ENCODE measurements around the gene SPOP. TPM values are rescaled to one million over a fixed set of nuclear protein-coding genes. Genes with fewer than 3 reads are reported as not detected.

The SPOP gene
- 39.6 and 46.6 TPM in 2 replicates for total RNA-seq

DNA sequence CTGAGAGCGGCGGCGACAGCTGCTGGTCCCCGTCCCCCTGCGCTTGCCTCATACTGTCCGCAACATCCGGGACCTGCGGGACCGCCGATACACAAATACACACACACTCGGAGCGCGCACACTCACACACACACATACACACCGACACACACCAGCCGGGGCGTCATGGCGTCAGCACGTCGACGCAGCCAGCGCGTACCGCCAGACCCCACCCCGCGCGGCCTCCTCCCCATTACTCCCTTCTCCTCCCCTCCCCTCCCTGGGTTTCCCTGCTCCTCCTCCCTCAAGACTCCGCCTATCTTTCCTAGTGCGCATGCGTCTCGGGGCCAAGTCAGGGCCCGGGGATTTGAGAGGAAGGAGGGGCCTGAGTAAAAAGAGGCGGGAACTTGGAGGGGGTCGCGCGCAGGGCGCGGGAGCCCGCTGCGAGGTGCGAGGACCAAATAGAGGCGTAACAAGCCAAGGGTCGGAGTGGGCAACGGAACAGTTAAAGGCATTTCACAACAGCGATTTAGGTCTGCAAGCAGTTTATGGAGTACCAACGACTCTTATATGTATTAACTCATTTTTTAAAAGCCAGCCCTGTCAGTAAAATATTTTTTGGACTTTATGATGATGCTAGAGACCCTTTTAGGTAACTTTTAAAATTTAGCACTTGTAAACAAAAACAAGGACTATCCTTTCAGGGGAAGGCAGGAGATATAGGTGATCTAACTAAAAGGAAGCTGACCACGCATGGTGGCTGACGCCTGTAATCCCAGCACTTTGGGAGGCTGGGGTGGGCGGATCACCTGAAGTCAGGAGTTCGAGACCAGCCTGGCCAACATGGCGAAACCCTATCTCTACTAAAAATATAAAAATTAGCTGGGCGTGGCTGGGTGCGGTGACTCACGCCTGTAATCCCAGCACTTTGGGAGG lies at the start of gene SPOP:
SPOP (minus strand) TSS at position 165 of the 915 bp plus-strand sequence. CDS start 55,287 bp downstream, outside the sequence.

DNA sequence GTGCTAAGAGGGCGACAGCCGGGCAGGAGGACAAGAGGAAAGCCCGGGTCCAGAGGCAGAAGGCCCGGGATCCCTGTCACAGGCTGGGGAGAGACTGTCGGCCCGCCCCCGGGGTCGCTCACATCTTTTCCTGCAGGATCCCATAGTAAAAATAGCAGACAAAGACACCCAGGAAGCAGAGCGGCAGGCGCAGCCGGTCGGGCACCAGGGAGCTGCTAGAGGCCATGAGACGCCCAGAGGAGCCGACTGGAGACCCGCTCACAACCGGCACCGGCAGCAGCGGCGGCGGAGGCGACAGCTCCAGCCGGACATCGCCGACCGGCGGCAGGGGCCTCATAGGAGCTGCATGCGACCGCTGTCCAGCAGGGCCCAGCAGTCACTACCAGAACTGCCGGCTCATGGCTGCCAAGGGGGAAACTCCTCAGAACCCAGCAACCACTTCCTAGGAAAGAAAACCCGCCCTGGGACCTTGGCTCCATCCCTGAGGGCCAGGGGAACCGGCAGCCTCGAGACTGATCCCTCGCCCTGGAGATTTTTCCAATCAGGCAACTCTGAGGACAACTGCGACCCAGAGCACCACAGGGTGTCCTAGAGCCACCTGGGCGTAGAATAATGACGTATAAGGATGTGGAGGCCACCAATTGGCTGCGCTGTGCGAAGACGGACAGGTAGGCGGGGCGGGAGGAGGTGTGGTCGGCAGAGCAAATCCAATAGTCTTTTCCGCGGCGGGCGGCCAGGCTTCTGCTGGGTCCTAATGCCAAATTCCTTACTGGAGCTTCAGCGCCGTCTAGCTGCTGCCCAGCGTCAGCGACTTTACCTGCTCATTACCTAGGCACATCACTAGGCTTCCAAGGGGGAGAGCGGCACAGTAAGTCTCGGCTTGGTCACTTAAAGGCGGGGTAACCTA lies 30.0 kb upstream of the SPOP start, which contains the start of gene SLC35B1:
SLC35B1 (minus strand) TSS at position 357 of the 907 bp plus-strand sequence; CDS start at position 226, 131 bp downstream.

DNA sequence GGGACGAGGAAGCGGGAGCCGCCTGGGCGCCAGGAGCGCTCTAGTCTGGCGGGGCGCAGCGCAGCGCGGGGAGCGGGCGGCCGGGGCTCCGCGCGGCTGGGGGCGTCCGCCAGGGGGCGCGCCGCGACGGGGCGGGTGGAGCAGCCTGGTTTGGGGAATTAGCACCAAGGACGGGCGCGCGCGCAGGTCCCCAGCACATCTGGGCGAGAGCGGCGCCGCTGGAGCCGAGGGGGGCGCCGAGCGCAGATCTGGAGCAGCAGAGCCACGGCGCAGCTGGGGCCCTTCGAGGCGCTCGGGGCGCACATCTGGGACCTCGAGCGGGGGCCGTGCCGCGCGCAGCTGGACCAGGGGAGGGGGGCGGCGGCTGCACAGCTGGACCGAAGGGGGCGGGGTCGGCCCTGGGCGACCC lies 102.2 kb downstream of the SPOP start, which contains the start of gene NXPH3:
NXPH3 (plus strand) TSS at position 193 of the 409 bp plus-strand sequence. CDS start 349 bp downstream, outside the sequence.

Other genes starting within 250 kb of the SPOP start
- gene NGFR, start 182.8 kb downstream of the SPOP start, total RNA-seq, result not detected in 2 replicates
- gene NXPH3, start 102.2 kb downstream of the SPOP start, total RNA-seq, result 0.13 and 0.54 TPM in 2 replicates
- gene SLC35B1, start 29.9 kb upstream of the SPOP start, total RNA-seq, result 82.3 and 84.7 TPM in 2 replicates
- 9.3 and 10.0 TPM in 2 replicates for gene FAM117A, start 86.0 kb upstream of the SPOP start, total RNA-seq
- 21.1 and 31.1 TPM in 2 replicates for gene KAT7, start 110.6 kb upstream of the SPOP start, total RNA-seq
- gene TAC4, start 170.0 kb upstream of the SPOP start, total RNA-seq, result not detected in 2 replicates